NCI-H1694 treated with DMSO at 0.1 percent for 48 hours (cell line): ENCODE measurements around the gene NPIPA2.
"Not testable (repeated sequence)": the region's sequence is repeated elsewhere in the genome, so short reads cannot be mapped to it uniquely, and the experiment has no call there.

Experiments
- DNase-seq: peaks from one replicate; lab custom pipeline; 2025; lab: John Stamatoyannopoulos, UW

The NPIPA2 gene

DNA sequence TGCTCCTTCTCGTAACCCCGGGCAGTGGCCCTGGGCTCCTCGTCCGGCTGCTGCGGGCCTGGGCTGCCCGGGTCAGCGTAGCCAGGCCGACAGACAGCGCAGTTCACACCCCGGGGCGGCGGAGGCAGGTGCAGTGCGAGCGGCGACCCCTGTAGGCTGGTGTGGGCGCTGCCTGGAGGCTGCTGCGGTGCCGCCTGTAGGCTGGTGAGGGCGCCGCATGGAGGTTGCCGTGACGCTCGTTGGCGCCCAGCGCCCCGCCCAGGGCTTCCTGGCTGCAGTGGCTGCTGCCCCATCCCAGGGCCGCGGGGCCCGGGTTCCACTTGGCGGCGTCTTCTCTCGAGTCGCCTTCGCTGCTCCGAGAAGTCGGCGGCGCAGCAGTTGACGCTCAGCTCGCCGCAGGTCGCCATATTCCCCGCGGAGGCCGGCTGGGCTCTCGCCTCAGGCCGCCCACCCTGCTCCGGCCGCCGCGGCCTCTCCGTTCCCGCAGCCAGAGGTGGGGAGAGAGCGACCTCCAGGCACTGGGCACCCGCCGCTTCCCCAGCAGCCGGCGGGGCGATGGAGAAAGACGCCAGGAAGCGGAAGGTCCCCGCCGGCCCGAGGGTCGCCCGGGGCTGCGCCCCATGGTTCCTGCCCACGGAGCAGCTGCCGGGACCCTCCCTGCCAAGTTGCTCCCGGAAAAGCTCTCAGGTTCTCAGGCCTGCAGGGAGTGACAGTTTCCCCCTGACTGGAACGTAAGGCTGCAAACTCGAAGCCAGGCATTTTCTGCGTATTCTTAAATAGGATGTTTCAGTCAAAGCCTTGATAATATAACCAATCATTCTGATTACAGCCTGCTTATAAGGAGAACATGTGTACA is at the start of gene NPIPA2:
Gene NPIPA2 (plus strand): TSS at position 261 of the 856 bp plus-strand sequence. CDS start 5,533 bp downstream, outside the sequence.
- DNase-seq = not testable (repeated sequence)

- not testable (repeated sequence) for DNase-seq
Measured at GRCh38 chr16:14694129-14694528, 48.2 kb upstream of the NPIPA2 start, which contains the start of gene PLA2G10. TSS of gene PLA2G10 (minus strand) at chr16:14694308. CDS start at chr16:14694229, 79 bp downstream.

DNA sequence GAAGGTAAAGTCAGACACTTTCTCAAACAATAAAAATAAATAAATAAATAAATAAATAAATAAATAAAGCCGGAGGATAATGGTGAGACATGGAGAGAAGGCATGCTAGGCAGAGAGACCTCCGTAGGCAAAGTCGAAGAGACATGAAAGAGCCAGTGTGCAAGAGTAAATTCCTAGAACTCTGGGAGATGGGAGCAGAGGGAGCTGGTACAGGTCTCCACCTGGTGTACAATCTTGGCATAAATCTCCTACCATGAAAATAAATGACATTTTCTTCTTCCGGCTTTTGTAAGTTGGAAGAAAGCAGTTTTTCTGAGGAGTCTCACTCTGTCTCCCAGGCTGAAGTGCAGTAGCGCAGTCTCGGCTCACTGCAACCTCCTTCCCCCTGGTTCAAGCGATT is 40.5 kb upstream of the NPIPA2 start:
- DNase-seq = not testable (repeated sequence)

- DNase-seq = not testable (repeated sequence)
Measured at GRCh38 chr16:14702672-14703071, 39.7 kb upstream of the NPIPA2 start.

- DNase-seq = not testable (repeated sequence)
Measured at GRCh38 chr16:14703156-14704011, 38.9 kb upstream of the NPIPA2 start, which contains the start of gene NPIPA3. TSS of gene NPIPA3 (plus strand) at chr16:14703411. CDS start at chr16:14708944, 5,533 bp downstream.

- DNase-seq = not testable (repeated sequence)
Measured at GRCh38 chr16:14733233-14733632, 9.1 kb upstream of the NPIPA2 start.

- not testable (repeated sequence) for DNase-seq
Measured at GRCh38 chr16:14740832-14741385, 1.4 kb upstream of the NPIPA2 start.

DNA sequence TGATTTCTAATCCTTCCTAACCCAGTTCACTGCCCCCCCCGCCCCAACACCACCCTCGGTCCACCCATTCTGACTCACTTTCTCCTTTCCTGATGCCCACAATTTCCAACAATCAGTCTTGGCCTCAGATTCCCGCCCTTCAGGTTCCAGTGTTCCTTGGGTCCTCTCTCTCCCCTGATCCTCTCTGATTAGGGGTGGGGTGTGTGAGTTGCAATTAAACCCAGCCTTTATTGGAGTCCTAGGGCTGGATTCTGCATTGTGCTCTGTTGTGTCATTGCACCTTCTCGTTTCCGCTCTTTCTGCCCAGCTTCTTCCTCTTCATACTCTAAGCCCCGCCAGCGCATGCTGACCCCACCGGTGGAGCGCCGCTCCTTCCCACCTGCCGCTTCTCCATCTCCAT is 539 bp upstream of the NPIPA2 start:
- not testable (repeated sequence) for DNase-seq

DNA sequence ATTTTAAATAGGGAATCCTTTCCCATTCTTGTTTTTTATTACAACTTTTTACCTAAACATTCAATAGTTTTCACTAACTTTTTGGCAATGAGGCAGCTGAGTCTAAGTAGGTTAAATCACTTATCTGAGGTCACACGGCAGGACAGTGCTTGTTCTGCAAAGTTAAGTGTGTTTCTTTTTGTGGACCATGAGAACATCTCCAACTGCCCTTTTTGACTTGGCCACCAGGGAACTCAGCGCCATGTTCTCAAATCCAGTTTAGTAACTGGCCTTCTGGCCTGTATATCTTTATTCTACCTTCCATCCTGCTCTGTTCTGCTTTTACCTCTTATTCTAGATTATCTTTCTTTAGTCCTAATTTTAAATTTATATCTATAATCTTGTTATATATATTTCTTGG is 31.3 kb downstream of the NPIPA2 start:
- not testable (repeated sequence) for DNase-seq

GRCh38 chr16:14775624-14776023 is 33.3 kb downstream of the NPIPA2 start:
- DNase-seq = not testable (repeated sequence)

- DNase-seq = not testable (repeated sequence)
Measured at GRCh38 chr16:14776763-14777162, 34.4 kb downstream of the NPIPA2 start.

DNA sequence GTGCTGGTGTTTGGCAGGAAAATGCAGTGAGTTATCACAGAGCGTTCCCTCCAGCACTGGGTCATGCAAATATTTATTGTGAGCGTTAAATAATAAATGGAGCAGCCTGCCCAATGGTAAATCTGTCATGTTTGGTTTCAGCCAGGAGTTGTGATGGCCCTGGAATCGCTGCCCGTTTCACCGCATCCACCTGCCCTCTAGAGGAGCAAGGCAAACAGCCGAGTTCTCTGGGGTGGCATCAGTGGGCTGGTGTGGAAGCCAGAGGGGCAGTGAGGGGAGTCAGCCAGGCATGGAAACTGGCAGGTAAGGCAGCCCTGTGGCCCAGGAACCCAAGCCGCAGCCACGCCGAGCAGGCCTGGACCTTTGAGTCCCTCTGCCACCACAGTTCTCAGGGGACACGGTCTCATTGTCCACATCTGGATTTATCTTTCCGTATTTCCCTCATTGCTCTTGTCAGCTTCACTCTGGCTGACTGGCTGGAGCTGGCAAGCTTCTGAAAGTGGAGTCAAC is 37.1 kb downstream of the NPIPA2 start:
- not testable (repeated sequence) for DNase-seq

DNA sequence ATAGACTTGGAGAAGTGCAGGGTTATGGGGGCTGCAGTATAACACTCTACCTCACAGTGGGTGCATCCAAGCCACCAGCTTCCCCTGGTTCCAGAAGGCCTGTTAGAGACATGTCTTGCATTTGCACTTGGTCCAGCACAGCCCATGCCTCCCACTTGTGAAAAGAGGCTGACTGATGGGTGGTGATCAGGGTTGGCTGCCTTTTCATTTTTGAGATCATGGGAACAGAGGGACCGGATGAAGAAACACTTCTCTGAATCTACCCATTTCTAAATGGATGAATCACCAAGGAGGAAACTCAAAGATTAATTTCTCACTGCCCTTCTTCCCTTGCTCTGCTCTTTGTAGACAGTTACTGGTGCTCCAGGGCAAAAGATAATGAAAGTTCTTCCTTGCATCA is 43.8 kb downstream of the NPIPA2 start:
- not testable (repeated sequence) for DNase-seq

DNA sequence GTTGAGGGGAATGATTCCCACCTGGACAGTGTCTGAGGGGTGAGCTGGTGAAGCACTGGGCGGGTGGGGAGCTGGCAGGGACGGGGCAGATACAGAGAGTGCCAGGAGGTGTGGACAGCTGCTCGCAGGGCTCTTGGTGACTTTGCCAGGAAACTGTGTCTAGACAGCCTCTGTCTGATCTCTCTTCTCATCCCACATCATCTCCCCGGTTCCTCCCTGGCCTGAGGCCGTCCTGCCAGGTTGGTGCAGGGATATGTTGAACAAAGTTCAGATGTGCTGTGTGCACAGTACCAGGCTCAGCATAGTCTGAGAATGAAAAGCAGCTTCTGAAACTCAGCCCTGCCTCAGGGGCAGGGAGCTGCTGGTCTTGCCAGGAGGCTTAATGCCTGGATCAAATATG is 47.2 kb downstream of the NPIPA2 start:
- DNase-seq = not testable (repeated sequence)

GRCh38 chr16:14790320-14790956 is 48.1 kb downstream of the NPIPA2 start:
- DNase-seq = not testable (repeated sequence)

- not testable (repeated sequence) for DNase-seq
Measured at GRCh38 chr16:14792914-14793313, 50.6 kb downstream of the NPIPA2 start.

GRCh38 chr16:14797558-14797957 is 55.2 kb downstream of the NPIPA2 start:
- DNase-seq = not testable (repeated sequence)

- not testable (repeated sequence) for DNase-seq
Measured at GRCh38 chr16:14803577-14803976, 61.2 kb downstream of the NPIPA2 start.

- not testable (repeated sequence) for DNase-seq
Measured at GRCh38 chr16:14807184-14807678, 64.9 kb downstream of the NPIPA2 start.

DNA sequence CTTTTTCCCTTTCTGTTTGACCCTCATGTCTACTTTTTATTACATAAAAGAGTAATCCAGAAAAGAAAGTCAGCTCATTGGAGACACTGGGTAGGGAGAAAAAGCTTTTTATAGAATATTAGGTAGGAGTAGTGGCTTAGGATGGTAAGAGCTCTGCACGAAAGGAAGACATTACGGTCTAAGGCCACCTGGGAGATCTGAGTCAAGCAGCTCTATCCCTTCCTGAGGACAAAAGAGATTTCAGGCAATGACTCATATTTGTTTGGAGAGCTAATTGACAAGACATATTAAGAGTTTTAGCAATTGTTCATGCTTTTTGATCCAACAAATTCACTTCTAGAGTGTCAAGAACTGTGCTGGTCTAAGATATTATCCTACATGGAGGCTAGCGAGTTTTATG is 71.6 kb downstream of the NPIPA2 start:
- not testable (repeated sequence) for DNase-seq
